M059J (cell line): ENCODE results near the gene SLC25A22. TPM values are rescaled to one million over a fixed set of nuclear protein-coding genes. Genes with fewer than 3 reads are reported as not detected.

Experiments used
- DNase-seq: peaks from one replicate; pipeline ENCODE4 v3.0.0-alpha.2; 2012; ENCODE audit warnings: low read depth
- total RNA-seq: library from RNA; depleted of rRNA; stranded (reverse); fragments of >200 nt; shearing (Covaris generic); gene quantifications from 2 replicates; pipeline ENCODE4 v1.2.3, GENCODE V29; 2014

Gene SLC25A22
- total RNA-seq, 1 experiment from 2014 or later = 26.5 TPM

GRCh38 chr11:773425-773824 lies 24.7 kb downstream of the SLC25A22 start:
- DNase-seq = no peak

- no peak for DNase-seq
Measured at GRCh38 chr11:772429-773390, 25.4 kb downstream of the SLC25A22 start.

- DNase-seq = no peak
Measured at GRCh38 chr11:771617-772204, 26.4 kb downstream of the SLC25A22 start.

GRCh38 chr11:770642-771616 lies 27.2 kb downstream of the SLC25A22 start:
- DNase-seq = no peak

GRCh38 chr11:769887-770641 lies 28.0 kb downstream of the SLC25A22 start:
- DNase-seq = no peak

- no peak for DNase-seq
Measured at GRCh38 chr11:767238-767637, 30.8 kb downstream of the SLC25A22 start.

GRCh38 chr11:766936-767210 lies 31.2 kb downstream of the SLC25A22 start:
- no peak for DNase-seq

- DNase-seq = no peak
Measured at GRCh38 chr11:766106-766935, 31.8 kb downstream of the SLC25A22 start.

GRCh38 chr11:765802-766091 lies 32.3 kb downstream of the SLC25A22 start:
- no peak for DNase-seq

- DNase-seq = peak; percentile 61
Measured at GRCh38 chr11:765025-765801, 32.9 kb downstream of the SLC25A22 start.

GRCh38 chr11:764322-765024 lies 33.6 kb downstream of the SLC25A22 start:
- DNase-seq = no peak

- DNase-seq = no peak
Measured at GRCh38 chr11:763549-764321, 34.3 kb downstream of the SLC25A22 start.

GRCh38 chr11:763073-763463 lies 35.0 kb downstream of the SLC25A22 start:
- DNase-seq = no peak

- peak; percentile 92 for DNase-seq
Measured at GRCh38 chr11:762421-763072, 35.5 kb downstream of the SLC25A22 start.

GRCh38 chr11:761526-762108 lies 36.5 kb downstream of the SLC25A22 start:
- no peak for DNase-seq

- DNase-seq = no peak
Measured at GRCh38 chr11:760236-760635, 37.8 kb downstream of the SLC25A22 start.

- no peak for DNase-seq
Measured at GRCh38 chr11:749731-750130, 48.4 kb downstream of the SLC25A22 start.

- peak; percentile 37 for DNase-seq
Measured at GRCh38 chr11:748007-748359, 50.1 kb downstream of the SLC25A22 start.
